K562 (cell line): ENCODE measurements around the gene PLTP. TPM values are rescaled to one million over a fixed set of nuclear protein-coding genes. Genes with fewer than 3 reads are reported as not detected.

Experiments used
- BHLHE40 ChIP-seq: IDR thresholded peaks from 2 replicates; pipeline ENCODE4 v1.6.1; 2011; ENCODE audit warnings: low read length, improper control_type of control experiment
- FUS ChIP-seq: fragments of 200-400 bp; formaldehyde crosslinking; optimal IDR thresholded peaks from 2 replicates; pipeline ENCODE3; 2017; ENCODE audit warnings: low read depth, low read length
- GTF2F1 ChIP-seq: IDR thresholded peaks from 2 replicates; pipeline ENCODE4 v1.6.1; 2011; ENCODE audit warnings: low read depth, low read length, improper control_type of control experiment
- HNRNPL ChIP-seq: fragments of 200-400 bp; formaldehyde crosslinking; IDR thresholded peaks from 2 replicates; pipeline ENCODE4 v1.6.1; 2017; ENCODE audit warnings: low read depth, mild to moderate bottlenecking, low read length
- JUN ChIP-seq, 2 experiments: sonication (generic) in 1 of 2; formaldehyde crosslinking in 1 of 2; IDR thresholded peaks; 2 replicates each; pipeline versions ENCODE4 v1.6.1 to v1.8.0; 2012 to 2022; ENCODE audit warnings: borderline replicate concordance in 2 of 2, mild to moderate bottlenecking in 2 of 2, improper control_type of control experiment in 1 of 2, low read depth in 1 of 2, low read length in 1 of 2, missing genetic modification reagents in 1 of 2
- MCM2 ChIP-seq: fragments of 450-650 bp; IDR thresholded peaks from 2 replicates; pipeline ENCODE4 v1.6.1; 2017; ENCODE audit warnings: low read depth, mild to moderate bottlenecking
- NFE2 ChIP-seq: IDR thresholded peaks from 2 replicates; pipeline ENCODE4 v1.6.1; 2014; ENCODE audit warnings: antibody characterized with exemption, low read depth
- SREBF1 ChIP-seq: fragments of 150-350 bp; IDR thresholded peaks from 2 replicates; pipeline ENCODE4 v1.6.1; 2014; ENCODE audit warnings: antibody characterized with exemption, low read depth, low read length, borderline replicate concordance
- U2AF2 ChIP-seq: fragments of 200-400 bp; formaldehyde crosslinking; optimal IDR thresholded peaks from 2 replicates; pipeline ENCODE3; 2017; ENCODE audit warnings: low read depth, mild to moderate bottlenecking, low read length
- ZNF41 ChIP-seq: fragments of 250-450 bp; sonication (Bioruptor Pico); conservative IDR thresholded peaks from 2 replicates; pipeline ENCODE4 v1.4.0; 2020; ENCODE audit warnings: mild to moderate bottlenecking
- ZNF431 ChIP-seq: sonication (generic); formaldehyde crosslinking; IDR thresholded peaks from 2 replicates; pipeline ENCODE4 v1.8.0; 2022; ENCODE audit warnings: mild to moderate bottlenecking, missing genetic modification reagents
- ZNF551 ChIP-seq: fragments of 250-450 bp; sonication (Bioruptor Pico); IDR thresholded peaks from 2 replicates; pipeline ENCODE4 v1.5.0; 2021; ENCODE audit warnings: mild to moderate bottlenecking, moderate library complexity
- polyA plus RNA-seq, 8 experiments: library from polyadenylated mRNA; depleted of rRNA in 4 of 8; stranded (reverse) in 5 of 8; unstranded in 3 of 8; fragments of >200 nt; fragmentation: Nextera tagmentation in 2 of 8; fragmentation: Illumina TruSeq in 1 of 8; extraction: Ambion mirVana in 2 of 8; extraction: Trizol in 1 of 8; gene quantifications; 2 replicates each; pipeline versions ENCODE4 v1.2.1 to v1.2.3, GENCODE V29; 2011 to 2014; ENCODE audit warnings: inconsistent platforms in 1 of 8, missing spikeins in 1 of 8
- total RNA-seq, 7 experiments: library from RNA; depleted of rRNA in 6 of 7; stranded (reverse); fragments of >200 nt in 6 of 7; fragmentation: Illumina TruSeq in 2 of 7; extraction: Trizol in 2 of 7; gene quantifications; 2 replicates each; pipeline versions ENCODE4 v1.2.1 to v1.2.3, GENCODE V29; 2011 to 2021; ENCODE audit warnings: low replicate concordance in 1 of 7
- TF ChIP-seq, protein P1 (sequence below), 2 experiments: fragments of 450-650 bp; IDR thresholded peaks; 2 replicates each; pipeline ENCODE4 v1.6.1; 2018; ENCODE audit warnings: mild to moderate bottlenecking in 2 of 2, low read depth in 1 of 2; ENCODE audit not compliant: partially characterized antibody in 2 of 2
- TF ChIP-seq, protein P2 (sequence below): fragments of 450-650 bp; formaldehyde crosslinking; IDR thresholded peaks from 2 replicates; pipeline ENCODE4 v1.4.0; 2020; ENCODE audit warnings: mild to moderate bottlenecking
- TF ChIP-seq, protein P3 (sequence below): sonication (generic); formaldehyde crosslinking; IDR thresholded peaks from 2 replicates; pipeline ENCODE4 v1.8.1; 2023; ENCODE audit warnings: mild to moderate bottlenecking, missing genetic modification reagents
- TF ChIP-seq, protein P4 (sequence below), 2 experiments: IDR thresholded peaks; 2 replicates each; pipeline ENCODE4 v1.6.1; 2012; ENCODE audit warnings: improper control_type of control experiment in 2 of 2, low read depth in 2 of 2, low read length in 2 of 2, borderline replicate concordance in 1 of 2

Gene PLTP
- total and polyA plus RNA-seq, 9 of the 15 experiments (the other 6 are each of a cell fraction or from before 2014, with no cell fraction given): 2.8 to 29.3 (median 17.6) TPM

DNA sequence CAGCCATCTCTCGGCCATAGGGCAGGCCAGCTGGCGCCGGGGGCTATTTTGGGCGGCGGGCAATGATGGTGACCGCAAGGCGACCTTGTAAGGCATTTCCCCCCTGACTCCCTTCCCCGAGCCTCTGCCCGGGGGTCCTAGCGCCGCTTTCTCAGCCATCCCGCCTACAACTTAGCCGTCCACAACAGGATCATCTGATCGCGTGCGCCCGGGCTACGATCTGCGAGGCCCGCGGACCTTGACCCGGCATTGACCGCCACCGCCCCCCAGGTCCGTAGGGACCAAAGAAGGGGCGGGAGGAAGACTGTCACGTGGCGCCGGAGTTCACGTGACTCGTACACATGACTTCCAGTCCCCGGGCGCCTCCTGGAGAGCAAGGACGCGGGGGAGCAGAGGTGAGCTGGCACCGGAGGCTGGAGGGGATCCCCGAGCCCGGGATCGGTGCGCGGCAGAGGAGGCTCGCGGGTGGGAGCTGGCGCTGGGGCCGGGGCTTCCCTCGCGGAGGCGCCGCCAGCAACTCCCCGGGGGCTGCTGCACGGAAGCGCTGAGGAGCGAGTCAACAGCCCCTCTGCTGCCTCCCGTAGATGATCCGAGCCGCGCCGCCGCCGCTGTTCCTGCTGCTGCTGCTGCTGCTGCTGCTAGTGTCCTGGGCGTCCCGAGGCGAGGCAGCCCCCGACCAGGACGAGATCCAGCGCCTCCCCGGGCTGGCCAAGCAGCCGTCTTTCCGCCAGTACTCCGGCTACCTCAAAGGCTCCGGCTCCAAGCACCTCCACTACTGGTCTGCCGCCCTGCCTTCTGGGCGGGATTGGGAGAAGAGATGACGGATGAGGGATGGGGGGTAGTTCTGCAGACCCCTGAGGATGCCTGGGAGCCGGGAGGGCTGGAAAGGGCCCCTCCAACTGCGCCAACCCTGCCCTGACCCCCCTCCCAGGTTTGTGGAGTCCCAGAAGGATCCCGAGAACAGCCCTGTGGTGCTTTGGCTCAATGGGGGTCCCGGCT is 20.7 kb downstream of the PLTP start, which contains the start of the genes CTSA and NEURL2 (continued):
- TF ChIP-seq NFE2: no peak
- TF ChIP-seq, protein P1, sequence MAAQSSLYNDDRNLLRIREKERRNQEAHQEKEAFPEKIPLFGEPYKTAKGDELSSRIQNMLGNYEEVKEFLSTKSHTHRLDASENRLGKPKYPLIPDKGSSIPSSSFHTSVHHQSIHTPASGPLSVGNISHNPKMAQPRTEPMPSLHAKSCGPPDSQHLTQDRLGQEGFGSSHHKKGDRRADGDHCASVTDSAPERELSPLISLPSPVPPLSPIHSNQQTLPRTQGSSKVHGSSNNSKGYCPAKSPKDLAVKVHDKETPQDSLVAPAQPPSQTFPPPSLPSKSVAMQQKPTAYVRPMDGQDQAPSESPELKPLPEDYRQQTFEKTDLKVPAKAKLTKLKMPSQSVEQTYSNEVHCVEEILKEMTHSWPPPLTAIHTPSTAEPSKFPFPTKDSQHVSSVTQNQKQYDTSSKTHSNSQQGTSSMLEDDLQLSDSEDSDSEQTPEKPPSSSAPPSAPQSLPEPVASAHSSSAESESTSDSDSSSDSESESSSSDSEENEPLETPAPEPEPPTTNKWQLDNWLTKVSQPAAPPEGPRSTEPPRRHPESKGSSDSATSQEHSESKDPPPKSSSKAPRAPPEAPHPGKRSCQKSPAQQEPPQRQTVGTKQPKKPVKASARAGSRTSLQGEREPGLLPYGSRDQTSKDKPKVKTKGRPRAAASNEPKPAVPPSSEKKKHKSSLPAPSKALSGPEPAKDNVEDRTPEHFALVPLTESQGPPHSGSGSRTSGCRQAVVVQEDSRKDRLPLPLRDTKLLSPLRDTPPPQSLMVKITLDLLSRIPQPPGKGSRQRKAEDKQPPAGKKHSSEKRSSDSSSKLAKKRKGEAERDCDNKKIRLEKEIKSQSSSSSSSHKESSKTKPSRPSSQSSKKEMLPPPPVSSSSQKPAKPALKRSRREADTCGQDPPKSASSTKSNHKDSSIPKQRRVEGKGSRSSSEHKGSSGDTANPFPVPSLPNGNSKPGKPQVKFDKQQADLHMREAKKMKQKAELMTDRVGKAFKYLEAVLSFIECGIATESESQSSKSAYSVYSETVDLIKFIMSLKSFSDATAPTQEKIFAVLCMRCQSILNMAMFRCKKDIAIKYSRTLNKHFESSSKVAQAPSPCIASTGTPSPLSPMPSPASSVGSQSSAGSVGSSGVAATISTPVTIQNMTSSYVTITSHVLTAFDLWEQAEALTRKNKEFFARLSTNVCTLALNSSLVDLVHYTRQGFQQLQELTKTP (IDR thresholded peaks at IDR 0.05; ENCODE audit: low read depth in 1 of 2, partially characterized antibody in 2 of 2): peak in 1 of 2 experiments; percentile 85
- no peak for TF ChIP-seq ZNF41 (CRISPR knock-in tag)
- TF ChIP-seq SREBF1: no peak
- TF ChIP-seq HNRNPL: no peak
- no peak for TF ChIP-seq MCM2
- peak; percentile 44 for TF ChIP-seq ZNF431 (CRISPR knock-in tag)
- TF ChIP-seq FUS: no peak
- 0 out of 2 replicates have a peak, but pooled peaks have one; percentile 38 for TF ChIP-seq JUN (IDR thresholded peaks at IDR 0.05; ENCODE audit: borderline replicate concordance, low read depth, low read length)
- TF ChIP-seq JUN (CRISPR knock-in tag; IDR thresholded peaks at IDR 0.05; ENCODE audit: borderline replicate concordance): peak; percentile 57; the same call in 1 of the 2 replicates
- TF ChIP-seq, protein P2, sequence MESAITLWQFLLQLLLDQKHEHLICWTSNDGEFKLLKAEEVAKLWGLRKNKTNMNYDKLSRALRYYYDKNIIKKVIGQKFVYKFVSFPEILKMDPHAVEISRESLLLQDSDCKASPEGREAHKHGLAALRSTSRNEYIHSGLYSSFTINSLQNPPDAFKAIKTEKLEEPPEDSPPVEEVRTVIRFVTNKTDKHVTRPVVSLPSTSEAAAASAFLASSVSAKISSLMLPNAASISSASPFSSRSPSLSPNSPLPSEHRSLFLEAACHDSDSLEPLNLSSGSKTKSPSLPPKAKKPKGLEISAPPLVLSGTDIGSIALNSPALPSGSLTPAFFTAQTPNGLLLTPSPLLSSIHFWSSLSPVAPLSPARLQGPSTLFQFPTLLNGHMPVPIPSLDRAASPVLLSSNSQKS (CRISPR knock-in tag): no peak
- no peak for TF ChIP-seq ZNF551
- peak; percentile 98 for TF ChIP-seq BHLHE40
- no peak for TF ChIP-seq U2AF2
- no peak for TF ChIP-seq GTF2F1
- TF ChIP-seq, protein P3, sequence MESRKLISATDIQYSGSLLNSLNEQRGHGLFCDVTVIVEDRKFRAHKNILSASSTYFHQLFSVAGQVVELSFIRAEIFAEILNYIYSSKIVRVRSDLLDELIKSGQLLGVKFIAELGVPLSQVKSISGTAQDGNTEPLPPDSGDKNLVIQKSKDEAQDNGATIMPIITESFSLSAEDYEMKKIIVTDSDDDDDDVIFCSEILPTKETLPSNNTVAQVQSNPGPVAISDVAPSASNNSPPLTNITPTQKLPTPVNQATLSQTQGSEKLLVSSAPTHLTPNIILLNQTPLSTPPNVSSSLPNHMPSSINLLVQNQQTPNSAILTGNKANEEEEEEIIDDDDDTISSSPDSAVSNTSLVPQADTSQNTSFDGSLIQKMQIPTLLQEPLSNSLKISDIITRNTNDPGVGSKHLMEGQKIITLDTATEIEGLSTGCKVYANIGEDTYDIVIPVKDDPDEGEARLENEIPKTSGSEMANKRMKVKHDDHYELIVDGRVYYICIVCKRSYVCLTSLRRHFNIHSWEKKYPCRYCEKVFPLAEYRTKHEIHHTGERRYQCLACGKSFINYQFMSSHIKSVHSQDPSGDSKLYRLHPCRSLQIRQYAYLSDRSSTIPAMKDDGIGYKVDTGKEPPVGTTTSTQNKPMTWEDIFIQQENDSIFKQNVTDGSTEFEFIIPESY (CRISPR knock-in tag): no peak
- TF ChIP-seq, protein P4, sequence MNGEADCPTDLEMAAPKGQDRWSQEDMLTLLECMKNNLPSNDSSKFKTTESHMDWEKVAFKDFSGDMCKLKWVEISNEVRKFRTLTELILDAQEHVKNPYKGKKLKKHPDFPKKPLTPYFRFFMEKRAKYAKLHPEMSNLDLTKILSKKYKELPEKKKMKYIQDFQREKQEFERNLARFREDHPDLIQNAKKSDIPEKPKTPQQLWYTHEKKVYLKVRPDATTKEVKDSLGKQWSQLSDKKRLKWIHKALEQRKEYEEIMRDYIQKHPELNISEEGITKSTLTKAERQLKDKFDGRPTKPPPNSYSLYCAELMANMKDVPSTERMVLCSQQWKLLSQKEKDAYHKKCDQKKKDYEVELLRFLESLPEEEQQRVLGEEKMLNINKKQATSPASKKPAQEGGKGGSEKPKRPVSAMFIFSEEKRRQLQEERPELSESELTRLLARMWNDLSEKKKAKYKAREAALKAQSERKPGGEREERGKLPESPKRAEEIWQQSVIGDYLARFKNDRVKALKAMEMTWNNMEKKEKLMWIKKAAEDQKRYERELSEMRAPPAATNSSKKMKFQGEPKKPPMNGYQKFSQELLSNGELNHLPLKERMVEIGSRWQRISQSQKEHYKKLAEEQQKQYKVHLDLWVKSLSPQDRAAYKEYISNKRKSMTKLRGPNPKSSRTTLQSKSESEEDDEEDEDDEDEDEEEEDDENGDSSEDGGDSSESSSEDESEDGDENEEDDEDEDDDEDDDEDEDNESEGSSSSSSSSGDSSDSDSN (IDR thresholded peaks at IDR 0.05; ENCODE audit: borderline replicate concordance in 1 of 2, low read depth in 2 of 2, low read length in 2 of 2): peak in 1 of 2 experiments; percentile 68; a peak in 1 of 4 replicates
